Measurements from ENCODE around the gene CSGALNACT2.

CSGALNACT2 gene

GRCh38 chr10:43202657-43203447 is 64.6 kb downstream of the CSGALNACT2 start:
- peak overlapping the region; percentile 72 for H3K27ac ChIP-seq
- peak overlapping the region; percentile 52 for H3K4me3 ChIP-seq (ENCODE audit: low read depth, low read length)
- TF ChIP-seq CTCF (IDR thresholded peaks at IDR 0.05): no peak

DNA sequence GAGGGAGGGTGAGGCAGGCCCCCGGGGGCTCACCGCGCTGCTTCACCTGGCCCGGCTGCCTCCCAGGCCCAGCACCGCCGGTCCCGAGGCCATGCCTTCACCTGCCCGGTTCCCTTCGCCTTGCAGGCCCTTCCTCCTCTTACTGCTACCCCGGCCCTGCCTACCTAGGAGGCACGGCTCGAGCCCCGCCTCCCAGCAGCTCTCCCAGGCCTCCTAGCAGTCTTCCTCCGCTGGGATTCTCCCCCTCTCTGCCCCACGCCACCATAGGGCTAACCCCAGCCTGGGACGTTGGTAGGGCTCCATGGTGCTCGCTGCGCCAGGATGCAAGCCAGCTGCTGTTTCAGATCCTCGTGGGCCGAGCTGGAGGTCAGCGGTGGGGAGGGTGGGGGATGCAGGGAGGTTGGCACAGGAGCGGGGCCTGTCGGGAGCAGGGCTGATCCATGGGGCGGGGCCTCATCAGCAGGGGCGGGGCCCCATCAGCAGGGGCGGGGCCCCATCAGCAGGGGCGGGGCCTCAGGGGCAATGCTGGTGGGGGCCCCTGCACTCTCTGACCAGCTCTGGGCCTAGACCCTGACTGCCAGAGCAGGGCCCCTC is 65.3 kb downstream of the CSGALNACT2 start:
- H3K4me1 ChIP-seq: no peaks in the 10 kb centered on the region
- no peaks in the 10 kb centered on the region for H3K9me3 ChIP-seq (ENCODE audit: control insufficient read depth, low read length)
- H3K4me3 ChIP-seq (ENCODE audit: low read depth, low read length): peak overlapping the region; percentile 52
- peak overlapping the region; percentile 72 for H3K27ac ChIP-seq
- H3K4me2 ChIP-seq (ENCODE audit: low read length): peak overlapping the region; percentile 75
- H3K79me2 ChIP-seq: no peaks in the 10 kb centered on the region
- H3K9ac ChIP-seq: peak overlapping the region; percentile 37
- no peaks in the 10 kb centered on the region for H3K27me3 ChIP-seq (ENCODE audit: control insufficient read depth, insufficient read depth, low read length)
- no peaks in the 10 kb centered on the region for H3K36me3 ChIP-seq (ENCODE audit: control insufficient read depth, insufficient read depth, low read length)
- TF ChIP-seq CTCF (IDR thresholded peaks at IDR 0.05): no peak
- H2AFZ ChIP-seq: peak overlapping the region; percentile 97

More at GRCh38 chr10:43202657-43203447, 64.6 kb downstream of the CSGALNACT2 start:
- H3K9ac ChIP-seq: peak overlapping the region; percentile 37
- peak overlapping the region; percentile 77 for H3K4me2 ChIP-seq (ENCODE audit: low read length)
- no peaks in the 10 kb centered on the region for H3K79me2 ChIP-seq
- H3K27me3 ChIP-seq (ENCODE audit: control insufficient read depth, insufficient read depth, low read length): no peaks in the 10 kb centered on the region
- no peaks in the 10 kb centered on the region for H3K36me3 ChIP-seq (ENCODE audit: control insufficient read depth, insufficient read depth, low read length)
- peak overlapping the region; percentile 97 for H2AFZ ChIP-seq
- H3K4me1 ChIP-seq: no peaks in the 10 kb centered on the region
- H3K9me3 ChIP-seq (ENCODE audit: control insufficient read depth, low read length): no peaks in the 10 kb centered on the region

GRCh38 chr10:43204042-43204942 is 66.0 kb downstream of the CSGALNACT2 start:
- H3K9me3 ChIP-seq (ENCODE audit: control insufficient read depth, low read length): no peaks in the 10 kb centered on the region
- no peaks in the 10 kb centered on the region for H3K27me3 ChIP-seq (ENCODE audit: control insufficient read depth, insufficient read depth, low read length)
- TF ChIP-seq CTCF (IDR thresholded peaks at IDR 0.05): no peak
- no peaks in the 10 kb centered on the region for H3K4me1 ChIP-seq
- no peaks in the 10 kb centered on the region for H3K79me2 ChIP-seq
- no peak overlapping the region for H3K4me2 ChIP-seq (ENCODE audit: low read length)
- no peaks in the 10 kb centered on the region for H3K36me3 ChIP-seq (ENCODE audit: control insufficient read depth, insufficient read depth, low read length)
- no peak overlapping the region for H3K4me3 ChIP-seq (ENCODE audit: low read depth, low read length)
- H3K9ac ChIP-seq: no peak overlapping the region
- H2AFZ ChIP-seq: peak overlapping the region; percentile 97
- H3K27ac ChIP-seq: no peak overlapping the region

- peak overlapping the region; percentile 58 for H2AFZ ChIP-seq
- H3K4me3 ChIP-seq (ENCODE audit: low read depth, low read length): no peak overlapping the region
- no peak overlapping the region for H3K27ac ChIP-seq
- H3K27me3 ChIP-seq (ENCODE audit: control insufficient read depth, insufficient read depth, low read length): no peaks in the 10 kb centered on the region
- H3K36me3 ChIP-seq (ENCODE audit: control insufficient read depth, insufficient read depth, low read length): no peaks in the 10 kb centered on the region
- H3K4me1 ChIP-seq: no peaks in the 10 kb centered on the region
- H3K79me2 ChIP-seq: no peaks in the 10 kb centered on the region
- no peak overlapping the region for H3K4me2 ChIP-seq (ENCODE audit: low read length)
- H3K9me3 ChIP-seq (ENCODE audit: control insufficient read depth, low read length): no peaks in the 10 kb centered on the region
- no peak overlapping the region for H3K9ac ChIP-seq
- TF ChIP-seq CTCF (IDR thresholded peaks at IDR 0.05): peak; percentile 69
Measured at GRCh38 chr10:43204943-43205671, 66.9 kb downstream of the CSGALNACT2 start.
